Chondrocyte (in vitro differentiated cells): ENCODE measurements around the gene RPL13A. TPM values are rescaled to one million over a fixed set of nuclear protein-coding genes. Genes with fewer than 3 reads are reported as not detected.

Experiments used
- DNase-seq: peaks from one replicate; pipeline ENCODE4 v3.0.0; 2021; ENCODE audit warnings: mixed read lengths, low spot score
- H3K27ac Mint-ChIP-seq: one replicate; pipeline ENCODE4 v1.8.0; 2021; ENCODE audit warnings: mild to moderate bottlenecking, moderate library complexity, mixed read lengths; ENCODE audit not compliant: unreplicated experiment
- H3K27me3 Mint-ChIP-seq: 2 replicates; pipeline ENCODE4 v1.8.0; 2021; ENCODE audit warnings: low read depth, mixed read lengths
- H3K36me3 Mint-ChIP-seq: 2 replicates; pipeline ENCODE4 v1.8.0; 2021; ENCODE audit warnings: low read depth, mixed read lengths
- H3K4me1 Mint-ChIP-seq: 2 replicates; pipeline ENCODE4 v1.8.0; 2021; ENCODE audit warnings: low read depth, mild to moderate bottlenecking, mixed read lengths
- H3K4me3 Mint-ChIP-seq: one replicate; pipeline ENCODE4 v1.8.0; 2021; ENCODE audit warnings: mild to moderate bottlenecking, moderate library complexity, mixed read lengths; ENCODE audit not compliant: unreplicated experiment
- H3K9me3 Mint-ChIP-seq: 2 replicates; pipeline ENCODE4 v1.8.0; 2021; ENCODE audit warnings: low read depth, mixed read lengths
- CTCF ChIP-seq: fragments of 200-600 bp; sonication (generic); IDR thresholded peaks from 2 replicates; pipeline ENCODE4 v1.5.0; 2021; ENCODE audit warnings: antibody characterized with exemption, mild to moderate bottlenecking, moderate library complexity
- total RNA-seq: library from RNA; stranded (reverse); gene quantifications from 3 replicates; pipeline ENCODE4 v1.2.1, GENCODE V29; 2021

Gene RPL13A
- total RNA-seq, 1 donor from 2014 or later = 1,602 TPM

GRCh38 chr19:49473868-49474541 lies 13.4 kb upstream of the RPL13A start, which contains the start of gene FLT3LG:
Gene FLT3LG (plus strand): TSS chr19:49474215. CDS start chr19:49474640, 425 bp downstream.
- DNase-seq = no peak
- Mint-ChIP-seq H3K9me3 (no peaks in the 10 kb centered on the region), H3K27ac (peak within 1 kb of the TSS; percentile 57), H3K36me3 (peaks cover 2% of the 10 kb centered on the region), H3K4me3 (peak within 1 kb of the TSS; percentile 70), H3K27me3 (peaks cover 2% of the 10 kb centered on the region), H3K4me1 (peaks cover 11% of the 10 kb centered on the region)
- TF ChIP-seq CTCF = peak; percentile 99

- Mint-ChIP-seq H3K27me3 (peaks cover 2% of the 10 kb centered on the region), H3K27ac (peak overlapping the region; percentile 12)
These were observed 12.9 kb upstream of the RPL13A start for GRCh38 chr19:49474542-49474924.

GRCh38 chr19:49475191-49475917 lies 12.1 kb upstream of the RPL13A start:
- Mint-ChIP-seq H3K27me3 (peaks cover 2% of the 10 kb centered on the region), H3K36me3 (no peaks in the 10 kb centered on the region), H3K4me1 (peaks cover 9% of the 10 kb centered on the region), H3K27ac (no peak overlapping the region), H3K4me3 (no peak overlapping the region), H3K9me3 (no peaks in the 10 kb centered on the region)
- no peak for DNase-seq
- TF ChIP-seq CTCF = no peak

More at GRCh38 chr19:49474542-49474924, 12.9 kb upstream of the RPL13A start:
- no peak for DNase-seq
- Mint-ChIP-seq H3K9me3 (no peaks in the 10 kb centered on the region), H3K4me3 (peak overlapping the region; percentile 70), H3K36me3 (no peaks in the 10 kb centered on the region), H3K4me1 (peaks cover 9% of the 10 kb centered on the region)
- TF ChIP-seq CTCF = no peak

GRCh38 chr19:49475995-49476880 lies 11.2 kb upstream of the RPL13A start:
- H3K9me3 Mint-ChIP-seq = no peaks in the 10 kb centered on the region
- H3K4me3 Mint-ChIP-seq = no peak overlapping the region
- DNase-seq = no peak
- peaks cover 2% of the 10 kb centered on the region for H3K27me3 Mint-ChIP-seq
- H3K27ac Mint-ChIP-seq = peak overlapping the region; percentile 12
- H3K4me1 Mint-ChIP-seq = peaks cover 9% of the 10 kb centered on the region
- peak; percentile 75 for TF ChIP-seq CTCF
- H3K36me3 Mint-ChIP-seq = no peaks in the 10 kb centered on the region
